GM18502 (cell line): ENCODE results near the gene MRPS6.

ENCODE experiments used
- ATAC-seq: cut with Tn5 transposase; IDR thresholded peaks from one replicate; pipeline ENCODE4 v1.9.1; 2021; ENCODE audit warnings: mild to moderate bottlenecking; ENCODE audit not compliant: unreplicated experiment, poor library complexity

Gene MRPS6

GRCh38 chr21:34129901-34130715 lies 56.7 kb downstream of the MRPS6 start:
- no peak for ATAC-seq

GRCh38 chr21:34130716-34130985 lies 57.3 kb downstream of the MRPS6 start:
- ATAC-seq, result no peak

GRCh38 chr21:34131586-34131985 lies 58.2 kb downstream of the MRPS6 start:
- no peak for ATAC-seq

- ATAC-seq, result no peak
Measured at GRCh38 chr21:34132202-34132601, 58.8 kb downstream of the MRPS6 start.

GRCh38 chr21:34132926-34133325 lies 59.5 kb downstream of the MRPS6 start:
- no peak for ATAC-seq

GRCh38 chr21:34133392-34133791 lies 60.0 kb downstream of the MRPS6 start:
- no peak for ATAC-seq

- ATAC-seq, result no peak
Measured at GRCh38 chr21:34133802-34134201, 60.4 kb downstream of the MRPS6 start.

- no peak for ATAC-seq
Measured at GRCh38 chr21:34135330-34135729, 62.0 kb downstream of the MRPS6 start.

- no peak for ATAC-seq
Measured at GRCh38 chr21:34141373-34141772, 68.0 kb downstream of the MRPS6 start.

- no peak for ATAC-seq
Measured at GRCh38 chr21:34143685-34144182, 70.4 kb downstream of the MRPS6 start.

GRCh38 chr21:34144224-34144623 lies 70.8 kb downstream of the MRPS6 start:
- ATAC-seq, result no peak

GRCh38 chr21:34147792-34148418 lies 74.5 kb downstream of the MRPS6 start:
- no peak for ATAC-seq

- ATAC-seq, result no peak
Measured at GRCh38 chr21:34148419-34148804, 75.0 kb downstream of the MRPS6 start.

- ATAC-seq, result no peak
Measured at GRCh38 chr21:34148826-34149558, 75.6 kb downstream of the MRPS6 start.

- ATAC-seq, result no peak
Measured at GRCh38 chr21:34152500-34152899, 79.1 kb downstream of the MRPS6 start.

- ATAC-seq, result no peak
Measured at GRCh38 chr21:34154878-34155277, 81.5 kb downstream of the MRPS6 start.

- no peak for ATAC-seq
Measured at GRCh38 chr21:34156957-34157356, 83.6 kb downstream of the MRPS6 start.

GRCh38 chr21:34157521-34157920 lies 84.1 kb downstream of the MRPS6 start:
- ATAC-seq, result no peak

- no peak for ATAC-seq
Measured at GRCh38 chr21:34158866-34159835, 85.8 kb downstream of the MRPS6 start.

GRCh38 chr21:34166468-34166867 lies 93.1 kb downstream of the MRPS6 start:
- ATAC-seq, result no peak
